Ecto neural progenitor cell (in vitro differentiated cells): ENCODE measurements around the gene STAMBPL1.

Experiments
- DNase-seq: peaks from one replicate; pipeline ENCODE4 v3.0.0-alpha.2; 2018; ENCODE audit warnings: low spot score

STAMBPL1 gene

GRCh38 chr10:88952647-88953111 lies 72.6 kb downstream of the STAMBPL1 start, which contains the start of gene ACTA2:
Gene ACTA2 (minus strand): TSS chr10:88952773. CDS start chr10:88948930, 3,843 bp downstream.
- DNase-seq: no peak

DNA sequence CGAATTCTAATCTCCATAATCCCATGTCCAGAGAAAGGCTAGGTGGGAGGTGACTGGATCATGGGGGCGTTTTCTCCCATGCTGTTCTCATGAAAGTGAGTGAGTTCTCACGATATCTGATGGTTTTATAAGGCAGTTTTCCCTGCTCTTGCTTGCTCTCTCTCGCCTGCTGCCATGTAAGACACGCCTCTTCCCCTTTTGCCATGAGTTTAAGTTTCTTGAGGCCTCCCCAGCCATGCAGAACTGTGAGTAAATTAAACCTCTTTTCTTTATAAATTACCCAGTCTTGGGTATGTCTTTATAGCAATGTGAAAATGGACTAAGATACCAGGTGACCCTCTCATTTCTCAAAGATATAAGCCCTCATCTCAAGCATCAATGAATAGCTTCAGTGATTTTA lies 73.6 kb downstream of the STAMBPL1 start:
- DNase-seq: no peak

GRCh38 chr10:88954458-88955083 lies 74.5 kb downstream of the STAMBPL1 start:
- no peak for DNase-seq

DNA sequence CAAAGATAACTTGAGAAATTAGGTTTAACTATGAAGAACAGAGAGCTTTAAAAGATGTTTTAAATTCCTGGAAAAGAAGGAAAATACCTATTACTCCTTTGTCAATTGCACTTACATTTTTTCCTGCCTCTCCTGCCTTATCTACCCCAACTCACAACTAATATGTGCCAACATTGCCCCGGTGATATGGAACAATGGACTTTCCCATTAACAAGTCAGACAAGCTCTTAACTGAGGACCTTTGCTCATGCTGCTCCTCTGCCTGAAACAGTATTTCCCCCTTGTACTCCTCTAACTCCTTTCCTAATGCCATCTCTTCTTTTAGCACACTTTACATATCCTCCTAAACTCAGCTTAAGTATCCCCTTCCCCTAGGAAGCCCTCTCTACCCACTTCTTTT lies 77.3 kb downstream of the STAMBPL1 start:
- no peak for DNase-seq

GRCh38 chr10:88958721-88959120 lies 78.7 kb downstream of the STAMBPL1 start:
- DNase-seq: no peak

- DNase-seq: no peak
Measured at GRCh38 chr10:88960802-88961201, 80.8 kb downstream of the STAMBPL1 start.

GRCh38 chr10:88961266-88961665 lies 81.2 kb downstream of the STAMBPL1 start:
- DNase-seq: no peak

DNA sequence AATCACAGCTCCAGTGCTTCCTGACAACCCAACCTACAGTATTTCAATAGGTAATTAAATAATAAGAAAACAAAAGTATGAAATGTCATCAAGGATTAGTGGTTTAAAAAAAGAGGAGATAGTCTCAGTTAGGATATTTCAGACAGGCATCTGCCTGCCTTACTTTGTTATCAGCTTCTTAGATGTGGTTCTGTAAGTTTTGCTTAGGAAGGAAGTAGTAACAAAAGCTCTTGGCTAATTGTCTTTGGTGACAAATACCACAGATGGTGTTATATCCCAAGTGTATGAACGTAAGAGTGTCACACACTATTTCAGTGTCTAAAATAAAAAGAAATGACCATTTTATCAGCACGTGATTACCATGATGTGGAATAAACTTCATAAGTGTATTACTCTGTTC lies 82.3 kb downstream of the STAMBPL1 start:
- DNase-seq: no peak

DNA sequence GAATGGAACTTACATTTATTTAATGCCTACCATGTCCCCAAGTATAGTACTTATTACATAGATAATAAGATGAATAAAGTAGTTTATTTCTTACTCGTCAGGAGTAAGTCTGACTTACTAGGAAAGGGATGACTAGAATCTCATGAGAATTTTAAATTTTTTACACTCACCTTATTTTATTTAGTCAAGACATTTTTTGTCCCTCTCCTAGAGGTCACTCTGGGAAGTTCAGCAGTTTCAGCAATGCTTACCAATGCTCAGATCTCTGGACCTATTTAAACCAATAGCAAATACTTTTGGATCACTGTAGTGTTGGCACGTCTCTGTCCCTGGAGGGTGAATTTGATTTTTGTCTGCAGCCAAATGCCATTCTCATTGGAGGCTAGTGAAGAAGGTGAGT lies 83.3 kb downstream of the STAMBPL1 start:
- DNase-seq: no peak

GRCh38 chr10:88964360-88964759 lies 84.3 kb downstream of the STAMBPL1 start:
- no peak for DNase-seq

- DNase-seq: no peak
Measured at GRCh38 chr10:88964869-88965415, 84.9 kb downstream of the STAMBPL1 start.

GRCh38 chr10:88966797-88967196 lies 86.8 kb downstream of the STAMBPL1 start:
- DNase-seq: no peak

GRCh38 chr10:88968391-88968790 lies 88.3 kb downstream of the STAMBPL1 start:
- no peak for DNase-seq

GRCh38 chr10:88971221-88972061 lies 91.4 kb downstream of the STAMBPL1 start:
- no peak for DNase-seq
